SK-N-SH (cell line): ENCODE measurements around the gene PIP4K2C. TPM values are rescaled to one million over a fixed set of nuclear protein-coding genes. Genes with fewer than 3 reads are reported as not detected.

Experiments
- CTCF ChIA-PET: fragments of 300-600, 350-600 bp; formaldehyde crosslinking; extraction: SDS; loops from one replicate; lab custom pipeline; 2021; lab: Yijun Ruan, JAX
- POLR2A ChIA-PET: fragments of 350-600 bp; sonication (Branson Sonifier 250); formaldehyde crosslinking; extraction: SDS; loops from one replicate; lab custom pipeline; 2020; ENCODE audit warnings: antibody characterized with exemption, inconsistent platforms; lab: Yijun Ruan, JAX
- DNase-seq: peaks from one replicate; pipeline ENCODE4 v3.0.0; 2012
- H2AFZ ChIP-seq: fragments of 200-600 bp; sonication (generic); 2 replicates; pipeline ENCODE4 v1.8.1; 2016; ENCODE audit warnings: antibody characterized with exemption, mild to moderate bottlenecking, low read depth
- H3F3A ChIP-seq: fragments of 200-600 bp; sonication (generic); replicated peaks from 2 replicates; pipeline ENCODE3; 2016; ENCODE audit warnings: antibody characterized with exemption, mild to moderate bottlenecking; ENCODE audit not compliant: insufficient read depth
- H3K27ac ChIP-seq, 2 experiments: fragments of 200-500 bp in 1 of 2; fragments of 200-600 bp in 1 of 2; sonication (Bioruptor generic) in 1 of 2; sonication (generic), shearing (Covaris generic) in 1 of 2; 2 replicates each; pipeline versions ENCODE4 v1.5.1 to v1.6.1; 2014 to 2016; ENCODE audit warnings: low read depth in 2 of 2, inconsistent platforms in 1 of 2, low read length in 1 of 2, mild to moderate bottlenecking in 1 of 2, mixed read lengths in 1 of 2
- H3K27me3 ChIP-seq: fragments of 200-600 bp; sonication (generic), shearing (Covaris generic); 2 replicates; pipeline ENCODE4 v1.6.1; 2016; ENCODE audit warnings: mixed run types; ENCODE audit not compliant: insufficient read depth
- H3K36me3 ChIP-seq, 2 experiments: fragments of 200-500 bp in 1 of 2; fragments of 200-600 bp in 1 of 2; sonication (Bioruptor generic) in 1 of 2; sonication (generic) in 1 of 2; replicated peaks in 1 of 2; 2 replicates each; pipeline versions ENCODE3 to v1.5.1; 2014 to 2016; ENCODE audit warnings: low read length in 1 of 2, mild to moderate bottlenecking in 1 of 2; ENCODE audit not compliant: insufficient read depth in 2 of 2, control insufficient read depth in 1 of 2
- H3K4me1 ChIP-seq, 2 experiments: fragments of 200-500 bp in 1 of 2; fragments of 200-600 bp in 1 of 2; sonication (Bioruptor generic) in 1 of 2; sonication (generic), shearing (Covaris generic) in 1 of 2; 2 replicates each; pipeline versions ENCODE4 v1.5.1 to v1.6.1; 2014 to 2016; ENCODE audit warnings: low read depth in 1 of 2, low read length in 1 of 2, mixed run types in 1 of 2; ENCODE audit not compliant: insufficient read depth in 2 of 2, control insufficient read depth in 1 of 2
- H3K4me2 ChIP-seq: fragments of 200-600 bp; sonication (generic), shearing (Covaris generic); 2 replicates; pipeline ENCODE4 v1.6.1; 2017; ENCODE audit warnings: mixed run types
- H3K4me3 ChIP-seq, 2 experiments: fragments of 200-500 bp in 1 of 2; fragments of 200-600 bp in 1 of 2; sonication (Bioruptor generic) in 1 of 2; sonication (generic), shearing (Covaris generic) in 1 of 2; 2 replicates each; pipeline versions ENCODE4 v1.5.1 to v1.8.1; 2014 to 2016; ENCODE audit warnings: low read depth in 2 of 2, inconsistent platforms in 1 of 2, low read length in 1 of 2, mild to moderate bottlenecking in 1 of 2, mixed read lengths in 1 of 2, moderate library complexity in 1 of 2
- H3K79me2 ChIP-seq: fragments of 200-600 bp; sonication (generic); 2 replicates; pipeline ENCODE4 v1.8.1; 2017; ENCODE audit warnings: mild to moderate bottlenecking; ENCODE audit not compliant: insufficient read depth
- H3K9ac ChIP-seq: fragments of 200-600 bp; sonication (generic); 2 replicates; pipeline ENCODE4 v1.6.1; 2017; ENCODE audit warnings: mixed run types
- H3K9me2 ChIP-seq: fragments of 200-600 bp; sonication (generic); 2 replicates; pipeline ENCODE4 v1.6.1; 2017; ENCODE audit warnings: mixed run types
- H3K9me3 ChIP-seq: fragments of 200-600 bp; sonication (generic); 2 replicates; pipeline ENCODE4 v1.6.1; 2017; ENCODE audit warnings: mixed run types, mild to moderate bottlenecking, moderate library complexity
- H4K20me1 ChIP-seq: fragments of 200-600 bp; sonication (generic); 2 replicates; pipeline ENCODE4 v1.6.1; 2017; ENCODE audit warnings: mild to moderate bottlenecking, mixed run types; ENCODE audit not compliant: insufficient read depth
- ELF1 ChIP-seq: IDR thresholded peaks from 2 replicates; pipeline ENCODE4 v1.4.0; 2012
- EP300 ChIP-seq, 2 experiments: IDR thresholded peaks; 2 replicates each; pipeline versions ENCODE4 v1.4.0 to v1.6.1; 2012; ENCODE audit warnings: borderline replicate concordance in 1 of 2, low read depth in 1 of 2, low read length in 1 of 2
- GABPA ChIP-seq: IDR thresholded peaks from 2 replicates; pipeline ENCODE4 v1.4.0; 2012; ENCODE audit warnings: low read depth, mild to moderate bottlenecking
- GATA2 ChIP-seq: sonication (generic); formaldehyde crosslinking; IDR thresholded peaks from 2 replicates; pipeline ENCODE4 v1.5.0; 2020; ENCODE audit warnings: mild to moderate bottlenecking, missing genetic modification reagents
- MXI1 ChIP-seq: IDR thresholded peaks from 2 replicates; pipeline ENCODE4 v1.6.1; 2012; ENCODE audit warnings: mild to moderate bottlenecking, low read depth, low read length, improper control_type of control experiment
- RCOR1 ChIP-seq: fragments of 150-350 bp; IDR thresholded peaks from 2 replicates; pipeline ENCODE4 v1.6.1; 2017; ENCODE audit warnings: antibody characterized with exemption, low read length
- RFX5 ChIP-seq: IDR thresholded peaks from 2 replicates; pipeline ENCODE4 v1.6.1; 2012; ENCODE audit warnings: mild to moderate bottlenecking, improper control_type of control experiment, low read length
- SIN3A ChIP-seq: IDR thresholded peaks from 2 replicates; pipeline ENCODE4 v1.6.1; 2012; ENCODE audit warnings: low read depth, mild to moderate bottlenecking, low read length, moderate library complexity, borderline replicate concordance
- WGBS: methylation state at CpG from one replicate; pipeline ENCODE4 v1.1.6; 2017; ENCODE audit warnings: low lambda C conversion rate; 5-methylcytosine and 5-hydroxymethylcytosine counted together
- polyA plus RNA-seq, 3 experiments: library from polyadenylated mRNA; depleted of rRNA; stranded (reverse); fragments of >200 nt; gene quantifications; 2 replicates each; pipeline ENCODE4 v1.2.3, GENCODE V29; 2012
- TF ChIP-seq, protein P1 (sequence below): IDR thresholded peaks from 2 replicates; pipeline ENCODE4; 2012
- TF ChIP-seq, protein P2 (sequence below): IDR thresholded peaks from 2 replicates; pipeline ENCODE4 v1.6.1; 2012; ENCODE audit warnings: mild to moderate bottlenecking, low read depth, low read length, moderate library complexity
- TF ChIP-seq, protein P3 (sequence below): IDR thresholded peaks from 2 replicates; pipeline ENCODE4 v1.4.0; 2012; ENCODE audit warnings: low read depth, borderline replicate concordance

The PIP4K2C gene
- polyA plus RNA-seq, 1 of the 3 experiments (the other 2 are of a cell fraction): 34.2 TPM

DNA sequence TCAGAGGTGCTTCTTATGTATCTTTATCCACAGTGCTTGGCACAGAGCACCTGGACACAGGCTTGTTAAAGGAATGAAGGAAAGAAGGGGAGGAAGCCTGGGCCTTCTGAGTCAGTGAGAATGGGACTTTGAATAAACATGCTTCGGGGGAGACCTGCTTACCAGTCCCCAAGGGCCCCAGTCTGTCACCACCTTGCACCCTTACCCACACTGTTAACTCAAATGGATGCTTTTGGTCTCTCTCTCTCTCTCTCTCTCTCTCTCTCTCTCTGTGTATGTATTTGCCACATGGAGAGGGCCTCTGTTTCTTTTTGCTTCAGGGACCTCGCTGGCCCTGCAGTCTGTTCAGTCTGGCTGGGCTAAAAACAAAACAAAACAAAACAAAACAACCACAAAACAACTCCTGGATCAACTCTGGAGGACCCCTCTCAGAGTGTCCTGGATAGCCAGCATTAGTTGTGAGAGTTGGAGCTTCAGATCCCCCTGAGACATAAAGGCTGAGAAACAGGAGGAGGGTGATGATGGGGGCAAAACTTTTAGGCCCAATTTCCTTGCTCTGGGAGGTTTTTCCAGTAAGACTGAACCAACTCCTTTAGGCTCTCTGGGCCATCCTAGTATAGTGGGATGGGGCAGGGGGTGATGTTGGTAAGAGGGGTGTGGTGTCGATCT lies 39.2 kb upstream of the PIP4K2C start:
- peaks cover 2 to 9% of the 10 kb centered on the region in 2 experiments for H3K36me3 ChIP-seq

More for the DNA sequence above, 39.2 kb upstream of the PIP4K2C start:
- H3K4me1 ChIP-seq: peaks cover 4 to 33% of the 10 kb centered on the region in 2 experiments; a peak in 3 of 4 replicates
- WGBS: 80% methylated on average over 3 of the region's 3 CpGs
- no peaks in the 10 kb centered on the region for H3K9me3 ChIP-seq
- peak overlapping the region; percentile 6 to 90; a peak in 2 of 4 replicates for H3K4me3 ChIP-seq
- CTCF ChIA-PET: interaction anchor here (0.7 to 5.1 kb wide), 3 partner anchors 31 to 70 kb away, joined by 3 to 24 read pairs (median 11); no protein-coding TSS in a partner anchor
- no peaks in the 10 kb centered on the region for H3K27me3 ChIP-seq
- H3K79me2 ChIP-seq: peaks cover 43% of the 10 kb centered on the region; the same call in 1 of the 2 replicates
- TF ChIP-seq GATA2 (CRISPR knock-in tag) (no peak), MXI1 (no peak), ELF1 (no peak), GABPA (no peak), RCOR1 (no peak), RFX5 (no peak), EP300 (IDR thresholded peaks at IDR 0.05; ENCODE audit: borderline replicate concordance in 1 of 2, low read depth in 1 of 2, low read length in 1 of 2) (no peak), SIN3A (no peak)
- TF ChIP-seq, protein P1, sequence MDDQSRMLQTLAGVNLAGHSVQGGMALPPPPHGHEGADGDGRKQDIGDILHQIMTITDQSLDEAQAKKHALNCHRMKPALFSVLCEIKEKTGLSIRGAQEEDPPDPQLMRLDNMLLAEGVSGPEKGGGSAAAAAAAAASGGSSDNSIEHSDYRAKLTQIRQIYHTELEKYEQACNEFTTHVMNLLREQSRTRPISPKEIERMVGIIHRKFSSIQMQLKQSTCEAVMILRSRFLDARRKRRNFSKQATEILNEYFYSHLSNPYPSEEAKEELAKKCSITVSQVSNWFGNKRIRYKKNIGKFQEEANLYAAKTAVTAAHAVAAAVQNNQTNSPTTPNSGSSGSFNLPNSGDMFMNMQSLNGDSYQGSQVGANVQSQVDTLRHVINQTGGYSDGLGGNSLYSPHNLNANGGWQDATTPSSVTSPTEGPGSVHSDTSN: no peak
- TF ChIP-seq, protein P2, sequence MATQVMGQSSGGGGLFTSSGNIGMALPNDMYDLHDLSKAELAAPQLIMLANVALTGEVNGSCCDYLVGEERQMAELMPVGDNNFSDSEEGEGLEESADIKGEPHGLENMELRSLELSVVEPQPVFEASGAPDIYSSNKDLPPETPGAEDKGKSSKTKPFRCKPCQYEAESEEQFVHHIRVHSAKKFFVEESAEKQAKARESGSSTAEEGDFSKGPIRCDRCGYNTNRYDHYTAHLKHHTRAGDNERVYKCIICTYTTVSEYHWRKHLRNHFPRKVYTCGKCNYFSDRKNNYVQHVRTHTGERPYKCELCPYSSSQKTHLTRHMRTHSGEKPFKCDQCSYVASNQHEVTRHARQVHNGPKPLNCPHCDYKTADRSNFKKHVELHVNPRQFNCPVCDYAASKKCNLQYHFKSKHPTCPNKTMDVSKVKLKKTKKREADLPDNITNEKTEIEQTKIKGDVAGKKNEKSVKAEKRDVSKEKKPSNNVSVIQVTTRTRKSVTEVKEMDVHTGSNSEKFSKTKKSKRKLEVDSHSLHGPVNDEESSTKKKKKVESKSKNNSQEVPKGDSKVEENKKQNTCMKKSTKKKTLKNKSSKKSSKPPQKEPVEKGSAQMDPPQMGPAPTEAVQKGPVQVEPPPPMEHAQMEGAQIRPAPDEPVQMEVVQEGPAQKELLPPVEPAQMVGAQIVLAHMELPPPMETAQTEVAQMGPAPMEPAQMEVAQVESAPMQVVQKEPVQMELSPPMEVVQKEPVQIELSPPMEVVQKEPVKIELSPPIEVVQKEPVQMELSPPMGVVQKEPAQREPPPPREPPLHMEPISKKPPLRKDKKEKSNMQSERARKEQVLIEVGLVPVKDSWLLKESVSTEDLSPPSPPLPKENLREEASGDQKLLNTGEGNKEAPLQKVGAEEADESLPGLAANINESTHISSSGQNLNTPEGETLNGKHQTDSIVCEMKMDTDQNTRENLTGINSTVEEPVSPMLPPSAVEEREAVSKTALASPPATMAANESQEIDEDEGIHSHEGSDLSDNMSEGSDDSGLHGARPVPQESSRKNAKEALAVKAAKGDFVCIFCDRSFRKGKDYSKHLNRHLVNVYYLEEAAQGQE: no peak
- TF ChIP-seq, protein P3, sequence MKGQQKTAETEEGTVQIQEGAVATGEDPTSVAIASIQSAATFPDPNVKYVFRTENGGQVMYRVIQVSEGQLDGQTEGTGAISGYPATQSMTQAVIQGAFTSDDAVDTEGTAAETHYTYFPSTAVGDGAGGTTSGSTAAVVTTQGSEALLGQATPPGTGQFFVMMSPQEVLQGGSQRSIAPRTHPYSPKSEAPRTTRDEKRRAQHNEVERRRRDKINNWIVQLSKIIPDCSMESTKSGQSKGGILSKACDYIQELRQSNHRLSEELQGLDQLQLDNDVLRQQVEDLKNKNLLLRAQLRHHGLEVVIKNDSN: no peak
- no peaks in the 10 kb centered on the region for H4K20me1 ChIP-seq
- H3K27ac ChIP-seq: no peak overlapping the region; a peak in 1 of 4 replicates
- peak overlapping the region; percentile 94 for H3K4me2 ChIP-seq
- H3F3A ChIP-seq: peaks cover 6% of the 10 kb centered on the region
- no peak for DNase-seq
- H2AFZ ChIP-seq: no peak overlapping the region
- H3K9me2 ChIP-seq: no peaks in the 10 kb centered on the region
- POLR2A ChIA-PET: interaction anchor here (1.2 kb wide), 1 partner anchor 31 kb away, joined by 5 read pairs; the partner anchor contains the start of gene DDIT3
- no peak overlapping the region for H3K9ac ChIP-seq
